Measurements from ENCODE around the gene IL12A. TPM values are rescaled to one million over a fixed set of nuclear protein-coding genes. Genes with fewer than 3 reads are reported as not detected.

Gene IL12A
- 5.6 TPM for total RNA-seq
- polyA plus RNA-seq: 1 to 10 TPM in 3 of 4 donors, under 1 TPM in 1; 0.81 to 2.1 (median 1.5) TPM

- Mint-ChIP-seq H3K4me3 (peak within 1 kb of the TSS; percentile 85 to 91 (median 86)), H3K27ac (peak within 1 kb of the TSS; percentile 63 to 72 (median 68)), H3K36me3 (no peaks in the 10 kb centered on the region), H3K4me1 (peaks cover 0 to 40% (median 23%) of the 10 kb centered on the region in 4 donors), H3K27me3 (peaks cover 5% of the 10 kb centered on the region), H3K9me3 (no peaks in the 10 kb centered on the region)
- H3K27ac ChIP-seq (ENCODE audit: insufficient read depth, low read length, poor library complexity, severe bottlenecking): peak within 1 kb of the TSS; percentile 57
- peaks cover 5% of the 10 kb centered on the region for H3K27me3 ChIP-seq (ENCODE audit: control insufficient read depth, insufficient read depth, low read length)
- H3K36me3 ChIP-seq (ENCODE audit: control insufficient read depth, insufficient read depth, low read length): peaks cover 4% of the 10 kb centered on the region
- ATAC-seq (ENCODE audit: low read depth in 2 of 2): peak; percentile 93
- H3K4me3 ChIP-seq (ENCODE audit: low read depth, low read length): peak within 1 kb of the TSS; percentile 85
- peaks cover 7% of the 10 kb centered on the region for H3K4me1 ChIP-seq (ENCODE audit: control insufficient read depth, insufficient read depth, low read length, poor library complexity, severe bottlenecking)
- DNase-seq: peak; percentile 75 to 88 (median 78)
- no peaks in the 10 kb centered on the region for H3K9me3 ChIP-seq (ENCODE audit: control insufficient read depth in 2 of 2, low read length in 2 of 2)
These were observed at the start of gene IL12A for GRCh38 chr3:159988617-159989271. IL12A (plus strand) TSS chr3:159988835.

- Mint-ChIP-seq H3K9me3 (peaks cover 0 to 5% (median 3%) of the 10 kb centered on the region in 7 donors), H3K36me3 (no peaks in the 10 kb centered on the region), H3K4me1 (peaks cover 0 to 9% (median 4%) of the 10 kb centered on the region in 4 donors), H3K27ac (peak overlapping the region in 1 of 3 donors; percentile 17), H3K27me3 (peaks cover 5% of the 10 kb centered on the region), H3K4me3 (peak overlapping the region in 1 of 4 donors; percentile 68)
- Histone ChIP-seq H3K36me3 (ENCODE audit: control insufficient read depth, insufficient read depth, low read length) (no peaks in the 10 kb centered on the region), H3K4me3 (ENCODE audit: low read depth, low read length) (no peak overlapping the region), H3K9me3 (ENCODE audit: control insufficient read depth in 2 of 2, low read length in 2 of 2) (no peaks in the 10 kb centered on the region), H3K27ac (ENCODE audit: insufficient read depth, low read length, poor library complexity, severe bottlenecking) (no peak overlapping the region), H3K27me3 (ENCODE audit: control insufficient read depth, insufficient read depth, low read length) (peaks cover 10% of the 10 kb centered on the region), H3K4me1 (ENCODE audit: control insufficient read depth, insufficient read depth, low read length, poor library complexity, severe bottlenecking) (no peaks in the 10 kb centered on the region)
- peak in 1 of 3 donors; percentile 31 for DNase-seq
- ATAC-seq (ENCODE audit: low read depth in 2 of 2): no peak
These were observed 47.3 kb upstream of the IL12A start for GRCh38 chr3:159941038-159942000.

DNA sequence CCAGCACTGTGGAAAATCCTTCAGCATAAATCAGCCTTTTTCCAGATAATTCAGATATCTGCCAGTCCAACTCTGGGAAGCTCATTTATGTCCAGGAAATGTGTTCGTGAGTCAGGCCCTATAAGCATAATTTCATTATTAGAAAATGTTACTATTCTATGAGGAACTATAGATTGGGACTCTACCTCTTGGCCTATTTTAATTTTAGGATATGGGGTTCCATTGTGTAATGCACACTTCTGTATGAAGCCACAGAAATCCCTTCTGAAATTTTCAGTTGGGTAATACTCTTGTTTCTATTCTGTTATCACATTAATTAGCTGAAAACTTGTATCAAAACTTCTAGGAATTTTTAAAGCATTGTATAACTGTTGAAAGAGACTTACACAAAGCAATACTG is 43.9 kb upstream of the IL12A start:
- Histone ChIP-seq H3K36me3 (ENCODE audit: control insufficient read depth, insufficient read depth, low read length) (no peaks in the 10 kb centered on the region), H3K27ac (ENCODE audit: insufficient read depth, low read length, poor library complexity, severe bottlenecking) (no peak overlapping the region), H3K4me1 (ENCODE audit: control insufficient read depth, insufficient read depth, low read length, poor library complexity, severe bottlenecking) (no peaks in the 10 kb centered on the region), H3K9me3 (ENCODE audit: control insufficient read depth in 2 of 2, low read length in 2 of 2) (no peaks in the 10 kb centered on the region), H3K4me3 (ENCODE audit: low read depth, low read length) (no peak overlapping the region), H3K27me3 (ENCODE audit: control insufficient read depth, insufficient read depth, low read length) (peaks cover 16% of the 10 kb centered on the region)
- Mint-ChIP-seq H3K4me1 (peaks cover 0 to 9% (median 4%) of the 10 kb centered on the region in 4 donors), H3K27me3 (peaks cover 17% of the 10 kb centered on the region), H3K27ac (no peak overlapping the region), H3K9me3 (peaks cover 0 to 4% (median 3%) of the 10 kb centered on the region in 7 donors), H3K36me3 (no peaks in the 10 kb centered on the region), H3K4me3 (no peak overlapping the region)
- ATAC-seq (ENCODE audit: low read depth in 2 of 2) (no peak), DNase-seq (no peak)

GRCh38 chr3:159945930-159946329 is 42.7 kb upstream of the IL12A start:
- Histone ChIP-seq H3K4me3 (ENCODE audit: low read depth, low read length) (no peak overlapping the region), H3K27me3 (ENCODE audit: control insufficient read depth, insufficient read depth, low read length) (peaks cover 20% of the 10 kb centered on the region), H3K27ac (ENCODE audit: insufficient read depth, low read length, poor library complexity, severe bottlenecking) (no peak overlapping the region), H3K36me3 (ENCODE audit: control insufficient read depth, insufficient read depth, low read length) (no peaks in the 10 kb centered on the region), H3K4me1 (ENCODE audit: control insufficient read depth, insufficient read depth, low read length, poor library complexity, severe bottlenecking) (no peaks in the 10 kb centered on the region), H3K9me3 (ENCODE audit: control insufficient read depth in 2 of 2, low read length in 2 of 2) (no peaks in the 10 kb centered on the region)
- no peak overlapping the region for H3K4me3 Mint-ChIP-seq
- DNase-seq: no peak
- no peaks in the 10 kb centered on the region for H3K36me3 Mint-ChIP-seq
- peaks cover 0 to 4% (median 0%) of the 10 kb centered on the region in 7 donors for H3K9me3 Mint-ChIP-seq
- no peak for ATAC-seq (ENCODE audit: low read depth in 2 of 2)
- peaks cover 0 to 9% (median 4%) of the 10 kb centered on the region in 4 donors for H3K4me1 Mint-ChIP-seq
- H3K27me3 Mint-ChIP-seq: peaks cover 19% of the 10 kb centered on the region
- H3K27ac Mint-ChIP-seq: no peak overlapping the region

DNA sequence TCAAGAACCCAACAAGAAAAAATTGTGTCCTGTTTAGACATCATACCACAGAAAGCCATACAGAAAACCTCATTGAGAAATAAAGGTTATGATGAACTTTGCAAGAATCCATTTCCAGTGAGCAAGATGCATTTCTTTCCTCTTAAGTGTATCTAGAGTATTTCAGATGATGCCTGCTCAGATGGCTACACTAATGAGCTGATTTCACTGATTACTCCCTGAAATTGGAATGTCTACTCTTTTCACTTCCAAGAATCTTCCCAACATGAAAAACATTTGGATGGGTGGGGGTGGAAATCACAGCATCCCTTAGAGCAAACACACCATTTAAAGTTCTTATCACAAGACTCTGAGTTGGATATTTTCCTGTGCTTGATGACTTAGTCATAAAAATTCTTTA is 41.4 kb upstream of the IL12A start:
- H3K9me3 Mint-ChIP-seq: peaks cover 0 to 4% (median 0%) of the 10 kb centered on the region in 7 donors

DNA sequence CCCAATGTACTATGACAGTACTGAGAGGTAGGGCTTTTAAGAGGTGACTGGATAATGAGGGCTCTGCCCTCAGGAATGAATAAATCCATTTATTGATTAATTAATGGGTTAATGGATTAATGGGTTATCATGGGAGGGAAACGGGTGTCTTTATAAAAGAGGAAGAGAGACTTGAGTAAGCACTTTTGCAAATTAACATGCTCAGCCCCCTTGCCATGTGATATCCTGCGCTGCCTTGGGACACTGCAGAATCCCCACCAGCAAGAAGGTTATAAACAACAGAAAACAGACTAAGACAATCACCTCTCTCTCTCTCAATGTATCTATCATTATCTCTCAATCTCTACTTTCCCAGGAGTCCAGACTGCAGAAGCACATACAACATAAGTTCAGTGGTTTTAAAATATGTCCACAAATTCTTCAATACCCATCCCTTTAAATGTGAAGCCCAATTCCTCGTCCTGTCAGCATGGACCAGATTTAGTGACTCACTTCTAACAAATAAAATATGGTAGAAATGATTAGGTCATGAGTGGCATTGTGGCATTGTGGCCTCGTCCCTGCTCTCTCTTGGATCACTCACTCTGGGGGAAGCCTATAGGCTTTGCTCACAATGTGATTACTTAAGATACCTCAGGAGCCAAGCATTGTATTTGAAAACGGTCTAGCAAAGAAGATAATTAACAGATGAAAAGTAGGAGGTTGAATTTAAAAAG is 40.0 kb upstream of the IL12A start:
- H3K4me3 ChIP-seq (ENCODE audit: low read depth, low read length): no peak overlapping the region
- Mint-ChIP-seq H3K9me3 (peaks cover 0 to 2% (median 0%) of the 10 kb centered on the region in 7 donors), H3K4me3 (no peak overlapping the region), H3K36me3 (no peaks in the 10 kb centered on the region), H3K4me1 (no peaks in the 10 kb centered on the region), H3K27ac (no peak overlapping the region), H3K27me3 (peaks cover 24% of the 10 kb centered on the region)
- H3K36me3 ChIP-seq (ENCODE audit: control insufficient read depth, insufficient read depth, low read length): no peaks in the 10 kb centered on the region
- H3K9me3 ChIP-seq (ENCODE audit: control insufficient read depth in 2 of 2, low read length in 2 of 2): no peaks in the 10 kb centered on the region
- no peak for DNase-seq
- no peaks in the 10 kb centered on the region for H3K4me1 ChIP-seq (ENCODE audit: control insufficient read depth, insufficient read depth, low read length, poor library complexity, severe bottlenecking)
- no peak for ATAC-seq (ENCODE audit: low read depth in 2 of 2)
- H3K27me3 ChIP-seq (ENCODE audit: control insufficient read depth, insufficient read depth, low read length): peaks cover 23% of the 10 kb centered on the region
- no peak overlapping the region for H3K27ac ChIP-seq (ENCODE audit: insufficient read depth, low read length, poor library complexity, severe bottlenecking)

More for the DNA sequence above, 41.4 kb upstream of the IL12A start:
- no peaks in the 10 kb centered on the region for H3K36me3 Mint-ChIP-seq
- DNase-seq (no peak), ATAC-seq (ENCODE audit: low read depth in 2 of 2) (no peak)
- Histone ChIP-seq H3K36me3 (ENCODE audit: control insufficient read depth, insufficient read depth, low read length) (no peaks in the 10 kb centered on the region), H3K4me1 (ENCODE audit: control insufficient read depth, insufficient read depth, low read length, poor library complexity, severe bottlenecking) (no peaks in the 10 kb centered on the region), H3K27ac (ENCODE audit: insufficient read depth, low read length, poor library complexity, severe bottlenecking) (no peak overlapping the region), H3K4me3 (ENCODE audit: low read depth, low read length) (no peak overlapping the region), H3K27me3 (ENCODE audit: control insufficient read depth, insufficient read depth, low read length) (peaks cover 24% of the 10 kb centered on the region), H3K9me3 (ENCODE audit: control insufficient read depth in 2 of 2, low read length in 2 of 2) (no peaks in the 10 kb centered on the region)
- H3K27ac Mint-ChIP-seq: no peak overlapping the region
- H3K27me3 Mint-ChIP-seq: peaks cover 24% of the 10 kb centered on the region
- H3K4me3 Mint-ChIP-seq: no peak overlapping the region
- H3K4me1 Mint-ChIP-seq: no peaks in the 10 kb centered on the region

DNA sequence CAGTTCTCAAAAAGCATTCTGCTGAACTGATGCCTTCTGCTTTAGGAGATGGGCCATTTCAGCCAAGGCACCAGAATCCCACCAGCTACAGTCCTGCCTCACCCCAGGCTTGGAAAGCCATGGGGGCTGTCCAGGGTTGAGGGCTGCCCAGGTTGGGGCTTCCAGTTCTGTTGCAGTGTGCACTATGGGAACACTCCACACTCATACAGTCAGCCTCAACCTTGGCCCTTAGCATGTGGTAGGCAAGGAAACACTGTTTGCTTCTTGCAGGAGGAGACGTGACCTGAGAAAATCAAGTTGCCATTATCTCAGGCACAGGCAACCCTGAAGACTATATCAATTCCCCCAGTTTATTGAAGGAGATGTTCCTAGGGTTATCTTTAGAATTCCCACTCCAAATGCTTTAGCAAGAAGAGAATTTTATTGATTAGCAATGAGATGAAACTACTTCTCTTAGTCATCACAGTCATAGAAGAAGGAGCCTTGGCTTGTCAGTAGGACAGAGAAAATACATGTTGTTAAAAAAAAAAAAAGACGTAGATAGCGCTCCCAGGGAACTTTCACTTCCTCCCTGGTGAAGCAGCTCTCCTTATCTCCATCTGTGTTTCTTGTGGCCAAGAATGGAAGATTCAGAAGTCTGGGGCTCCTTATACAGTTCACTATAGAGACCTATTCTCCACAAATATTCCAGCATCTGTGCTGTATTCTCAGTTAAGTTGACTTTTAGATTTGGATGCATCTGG is 38.3 kb upstream of the IL12A start:
- H3K4me3 ChIP-seq (ENCODE audit: low read depth, low read length): no peak overlapping the region
- Mint-ChIP-seq H3K4me3 (no peak overlapping the region), H3K4me1 (no peaks in the 10 kb centered on the region), H3K9me3 (no peaks in the 10 kb centered on the region), H3K36me3 (no peaks in the 10 kb centered on the region), H3K27me3 (peaks cover 24% of the 10 kb centered on the region), H3K27ac (no peak overlapping the region)
- peaks cover 19% of the 10 kb centered on the region for H3K27me3 ChIP-seq (ENCODE audit: control insufficient read depth, insufficient read depth, low read length)
- DNase-seq (no peak), ATAC-seq (ENCODE audit: low read depth in 2 of 2) (no peak)
- H3K36me3 ChIP-seq (ENCODE audit: control insufficient read depth, insufficient read depth, low read length): no peaks in the 10 kb centered on the region
- no peaks in the 10 kb centered on the region for H3K4me1 ChIP-seq (ENCODE audit: control insufficient read depth, insufficient read depth, low read length, poor library complexity, severe bottlenecking)
- H3K9me3 ChIP-seq (ENCODE audit: control insufficient read depth in 2 of 2, low read length in 2 of 2): no peaks in the 10 kb centered on the region
- no peak overlapping the region for H3K27ac ChIP-seq (ENCODE audit: insufficient read depth, low read length, poor library complexity, severe bottlenecking)

Data from CD4-positive, CD25-positive, alpha-beta regulatory T cell (primary cell).